ENCODE data around the gene THSD4. TPM values are rescaled to one million over a fixed set of nuclear protein-coding genes. Genes with fewer than 3 reads are reported as not detected.
A peak's percentile ranks its signal among the peaks of the same experiment; 100 is the strongest.

THSD4 gene
- total and polyA plus RNA-seq, 2 of the 8 experiments (the other 6 are each of a cell fraction or from before 2014, with no cell fraction given) = 2.5 to 6.2 TPM

DNA sequence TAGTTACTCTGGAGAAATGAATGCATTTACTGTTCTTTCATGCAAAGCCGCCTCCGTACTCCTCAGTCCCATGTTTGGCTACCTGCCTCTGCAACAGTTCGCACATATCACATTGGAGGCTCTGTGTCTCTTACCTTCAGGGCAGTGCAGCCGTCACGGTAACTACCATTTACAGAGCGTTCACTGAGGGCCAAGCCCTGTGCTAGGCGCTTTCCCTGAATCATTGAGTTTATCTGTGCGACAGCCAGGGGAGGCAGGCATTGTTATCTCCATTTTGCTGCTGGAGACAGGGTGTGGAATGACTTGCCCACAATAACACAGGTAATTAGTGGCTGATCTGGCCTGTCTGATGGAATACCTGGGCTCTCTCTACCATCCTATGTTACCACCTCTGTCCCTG lies 115.0 kb downstream of the THSD4 start:
- Histone ChIP-seq H3K14ac (ENCODE audit: insufficient read length) (no peak overlapping the region), H2BK20ac (ENCODE audit: low read length) (no peak overlapping the region), H3K18ac (ENCODE audit: extremely low read depth, low read length) (no peak overlapping the region), H2AK5ac (ENCODE audit: low read depth, low read length) (no peak overlapping the region), H2AFZ (ENCODE audit: low read length) (no peak overlapping the region), H3K4me3 (ENCODE audit: extremely low read depth in 1 of 4, insufficient read depth in 2 of 4, low read depth in 3 of 4, low read length in 4 of 4) (no peak overlapping the region), H3K9me3 (ENCODE audit: insufficient read depth in 2 of 2, low read depth in 1 of 2, low read length in 1 of 2) (no peaks in the 10 kb centered on the region), H4K20me1 (replicated peaks in 1 of 2; ENCODE audit: control insufficient read depth in 1 of 2, insufficient read depth in 2 of 2, low read length in 2 of 2) (no peaks in the 10 kb centered on the region), H2BK5ac (ENCODE audit: low read depth, low read length) (no peak overlapping the region), H3K27ac (ENCODE audit: low read depth, low read length) (no peak overlapping the region), H2BK15ac (ENCODE audit: low read length) (no peak overlapping the region), H3K79me2 (ENCODE audit: control insufficient read depth in 1 of 2, insufficient read depth in 2 of 2, low read length in 2 of 2) (no peaks in the 10 kb centered on the region), H4K91ac (replicated peaks; ENCODE audit: insufficient read length, low read length) (no peak overlapping the region), H3K56ac (replicated peaks; ENCODE audit: insufficient read length, low read depth, low read length) (no peak overlapping the region), H3K9ac (replicated peaks in 1 of 4; ENCODE audit: extremely low read depth in 1 of 4, low read depth in 3 of 4, low read length in 3 of 4) (no peak overlapping the region), H4K8ac (ENCODE audit: extremely low read depth, insufficient read depth, low read length) (no peak overlapping the region), H3K23me2 (ENCODE audit: low read depth, low read length) (no peaks in the 10 kb centered on the region), H3K36me3 (ENCODE audit: control insufficient read depth in 2 of 4, insufficient read depth in 4 of 4, low read length in 3 of 4) (no peaks in the 10 kb centered on the region), H3K4me2 (ENCODE audit: insufficient read depth in 1 of 2, low read depth in 2 of 2, low read length in 2 of 2) (no peak overlapping the region), H3K79me1 (ENCODE audit: low read depth, low read length) (no peaks in the 10 kb centered on the region), H3K4ac (replicated peaks; ENCODE audit: insufficient read length, low read depth, low read length) (no peak overlapping the region), H3K23ac (ENCODE audit: insufficient read length) (no peak overlapping the region), H3K27me3 (replicated peaks in 1 of 4; ENCODE audit: control insufficient read depth in 3 of 4, extremely low read depth in 1 of 4, insufficient read depth in 3 of 4, low read length in 3 of 4) (no peaks in the 10 kb centered on the region), H4K5ac (ENCODE audit: insufficient read length, low read depth, low read length) (no peak overlapping the region), H2BK12ac (ENCODE audit: low read depth, low read length) (0 out of 2 replicates have a peak overlapping the region, but pooled peaks have one; percentile 30), H2BK120ac (replicated peaks; ENCODE audit: low read depth, low read length) (no peak overlapping the region), H3K4me1 (replicated peaks in 1 of 4; ENCODE audit: control insufficient read depth in 3 of 4, insufficient read depth in 4 of 4, low read length in 3 of 4) (peaks cover 0 to 6% (median 4%) of the 10 kb centered on the region in 4 experiments; a peak in 6 of 7 replicates)
- CTCF ChIA-PET (ENCODE audit: partially characterized antibody) = interaction anchor here (1.6 kb wide), 1 partner anchor 8 kb away, joined by 4 read pairs; no protein-coding TSS in a partner anchor
- 92% methylated on average over 8 of the region's 8 CpGs; no CpG with 5 or more reads in 1 of the 2 experiments for WGBS, 2 experiments (ENCODE audit: extremely low coverage in 1 of 2, insufficient coverage in 1 of 2, insufficient read length in 1 of 2, insufficient replicate concordance in 2 of 2, low coverage in 1 of 2, low lambda C conversion rate in 2 of 2, missing lambda C conversion rate in 1 of 2)
- FAIRE-seq (no peak), DNase-seq (ENCODE audit: low read depth in 1 of 2, low spot score in 2 of 2) (no peak)
- POLR2A ChIA-PET (ENCODE audit: partially characterized antibody) = no interaction called here
- TF ChIP-seq POLR2AphosphoS5 (IDR thresholded peaks at IDR 0.05; ENCODE audit: low read depth, low read length) (no peak), RAD21 (IDR thresholded peaks at IDR 0.05 in 1 of 2, conservative IDR thresholded peaks at IDR 0.05 in 1 of 2; ENCODE audit: low read depth in 2 of 2, low read length in 2 of 2) (no peak), SIN3A (conservative IDR thresholded peaks at IDR 0.05 in 1 of 2, IDR thresholded peaks at IDR 0.05 in 1 of 2; ENCODE audit: low read depth in 1 of 2, low read length in 2 of 2) (no peak), GTF2F1 (IDR thresholded peaks at IDR 0.05; ENCODE audit: borderline replicate concordance, low read depth, low read length) (no peak), PHF8 (conservative IDR thresholded peaks at IDR 0.05; ENCODE audit: low read depth, low read length) (no peak), E2F6 (IDR thresholded peaks at IDR 0.05) (no peak), CEBPB (IDR thresholded peaks at IDR 0.05; ENCODE audit: low read depth, low read length) (no peak)

Data from H1 (cell line).